Mesenchymal stem cell (in vitro differentiated cells and primary cell): ENCODE data around the gene VTI1A.
A peak's percentile ranks its signal among the peaks of the same experiment; 100 is the strongest.

Experiments
- DNase-seq: peaks from one replicate; pipeline ENCODE4 v3.0.0-alpha.2; 2013
- H2AFZ ChIP-seq: one replicate; pipeline ENCODE4 v1.6.1; 2013; ENCODE audit warnings: low read depth, mild to moderate bottlenecking, control low read depth, inconsistent platforms, low read length, moderate library complexity
- H2AK5ac ChIP-seq: 2 replicates; pipeline ENCODE4 v1.6.1; 2013; ENCODE audit warnings: low read length, moderate library complexity, mild to moderate bottlenecking, inconsistent platforms; ENCODE audit not compliant: severe bottlenecking
- H2BK120ac ChIP-seq: one replicate; pipeline ENCODE4 v1.6.1; 2013; ENCODE audit warnings: low read depth, mild to moderate bottlenecking, inconsistent platforms, low read length, moderate library complexity
- H2BK12ac ChIP-seq, 2 experiments: one replicate each; pipeline ENCODE4 v1.6.1; 2013; ENCODE audit warnings: inconsistent platforms in 2 of 2, low read length in 2 of 2, mild to moderate bottlenecking in 2 of 2, moderate library complexity in 2 of 2, control low read depth in 1 of 2
- H2BK15ac ChIP-seq: one replicate; pipeline ENCODE4 v1.6.1; 2013; ENCODE audit warnings: mild to moderate bottlenecking, low read depth, inconsistent platforms; ENCODE audit not compliant: poor library complexity, severe bottlenecking
- H2BK5ac ChIP-seq: 2 replicates; pipeline ENCODE4 v1.6.1; 2013; ENCODE audit warnings: low read depth, mild to moderate bottlenecking, low read length, control low read depth, inconsistent platforms; ENCODE audit not compliant: poor library complexity, severe bottlenecking
- H3K14ac ChIP-seq, 2 experiments: one replicate each; pipeline ENCODE4 v1.6.1; 2013; ENCODE audit warnings: inconsistent platforms in 2 of 2, low read length in 2 of 2, control low read depth in 1 of 2, mild to moderate bottlenecking in 1 of 2, moderate library complexity in 1 of 2
- H3K18ac ChIP-seq, 2 experiments: one replicate each; pipeline ENCODE4 v1.6.1; 2013; ENCODE audit warnings: inconsistent platforms in 2 of 2, low read length in 2 of 2, control low read depth in 1 of 2, low read depth in 1 of 2, mild to moderate bottlenecking in 1 of 2
- H3K23ac ChIP-seq, 2 experiments: one replicate each; pipeline ENCODE4 v1.6.1; 2013; ENCODE audit warnings: inconsistent platforms in 2 of 2, low read length in 2 of 2, mild to moderate bottlenecking in 2 of 2, moderate library complexity in 2 of 2, control low read depth in 1 of 2
- H3K27ac ChIP-seq: 2 replicates; pipeline ENCODE4 v1.5.1; 2013; ENCODE audit warnings: mild to moderate bottlenecking, moderate library complexity, low read length, control low read depth, inconsistent platforms; ENCODE audit not compliant: poor library complexity, severe bottlenecking
- H3K27me3 ChIP-seq, 2 experiments: 2 replicates each; pipeline versions ENCODE4 v1.6.1 to v1.7.0; 2013; ENCODE audit warnings: low read length in 2 of 2, mild to moderate bottlenecking in 2 of 2, moderate library complexity in 2 of 2, control low read depth in 1 of 2, inconsistent platforms in 1 of 2; ENCODE audit not compliant: control insufficient read depth in 1 of 2, insufficient read depth in 1 of 2
- H3K36me3 ChIP-seq, 2 experiments: 2 replicates each; pipeline versions ENCODE4 v1.6.1 to v1.7.0; 2013; ENCODE audit warnings: low read length in 2 of 2, control low read depth in 1 of 2, inconsistent platforms in 1 of 2, low read depth in 1 of 2, mild to moderate bottlenecking in 1 of 2; ENCODE audit not compliant: insufficient read depth in 2 of 2, control insufficient read depth in 1 of 2
- H3K4ac ChIP-seq, 2 experiments: one replicate each; pipeline ENCODE4 v1.6.1; 2013; ENCODE audit warnings: inconsistent platforms in 2 of 2, low read length in 2 of 2, mild to moderate bottlenecking in 2 of 2, moderate library complexity in 2 of 2, control low read depth in 1 of 2, low read depth in 1 of 2
- H3K4me1 ChIP-seq: 2 replicates; pipeline ENCODE4 v1.6.1; 2013; ENCODE audit warnings: low read depth, low read length, control low read depth; ENCODE audit not compliant: control insufficient read depth, insufficient read depth
- H3K4me2 ChIP-seq: 2 replicates; pipeline ENCODE4 v1.6.1; 2013; ENCODE audit warnings: low read length, mild to moderate bottlenecking, inconsistent platforms; ENCODE audit not compliant: poor library complexity, severe bottlenecking
- H3K4me3 ChIP-seq, 2 experiments: 2 replicates each; pipeline versions ENCODE4 v1.5.1 to v1.7.0; 2013; ENCODE audit warnings: low read length in 2 of 2, mild to moderate bottlenecking in 2 of 2, control low read depth in 1 of 2, low read depth in 1 of 2; ENCODE audit not compliant: insufficient read depth in 1 of 2
- H3K79me1 ChIP-seq: replicated peaks from 2 replicates; pipeline ENCODE4 v1.6.1; 2013; ENCODE audit warnings: mild to moderate bottlenecking, control low read depth, low read length, inconsistent platforms; ENCODE audit not compliant: poor library complexity, severe bottlenecking
- H3K9ac ChIP-seq: 2 replicates; pipeline ENCODE4 v1.7.0; 2013; ENCODE audit warnings: mild to moderate bottlenecking, low read length, moderate library complexity
- H3K9me3 ChIP-seq: 2 replicates; pipeline ENCODE4 v1.7.0; 2013; ENCODE audit warnings: mild to moderate bottlenecking, low read length; ENCODE audit not compliant: control insufficient read depth
- H4K8ac ChIP-seq: one replicate; pipeline ENCODE4 v1.6.1; 2013; ENCODE audit warnings: inconsistent platforms, mild to moderate bottlenecking, low read length, moderate library complexity
- H4K91ac ChIP-seq: one replicate; pipeline ENCODE4 v1.6.1; 2013; ENCODE audit warnings: mild to moderate bottlenecking, low read length, inconsistent platforms
- WGBS: methylation state at CpG from one replicate; pipeline ENCODE4 v1.1.7; 2013; ENCODE audit warnings: mixed read lengths; 5-methylcytosine and 5-hydroxymethylcytosine counted together

Gene VTI1A

GRCh38 chr10:112771733-112772132, 324.7 kb downstream of the VTI1A start:
- no peak overlapping the region for H2BK15ac ChIP-seq
- 100% methylated on average over 1 of the region's 3 CpGs for WGBS
- H2AFZ ChIP-seq, result no peak overlapping the region

GRCh38 chr10:112773783-112774182, 326.8 kb downstream of the VTI1A start:
- Histone ChIP-seq H3K14ac (no peak overlapping the region), H3K36me3 (peaks cover 0 to 4% of the 10 kb centered on the region in 2 experiments)
- WGBS, result 91% methylated on average over 3 of the region's 3 CpGs

More at GRCh38 chr10:112771733-112772132, 324.7 kb downstream of the VTI1A start:
- Histone ChIP-seq H3K27me3 (no peaks in the 10 kb centered on the region), H3K4me3 (no peak overlapping the region), H3K79me1 (peaks cover 8% of the 10 kb centered on the region), H3K27ac (no peak overlapping the region), H2AK5ac (no peak overlapping the region), H3K14ac (no peak overlapping the region), H3K4ac (no peak overlapping the region), H3K36me3 (peaks cover 0 to 4% of the 10 kb centered on the region in 2 experiments), H3K4me1 (peaks cover 10% of the 10 kb centered on the region), H4K91ac (no peak overlapping the region), H2BK12ac (no peak overlapping the region), H3K4me2 (no peak overlapping the region), H3K9ac (no peak overlapping the region), H3K23ac (no peak overlapping the region), H4K8ac (no peak overlapping the region), H2BK5ac (no peak overlapping the region), H3K9me3 (no peaks in the 10 kb centered on the region), H3K18ac (no peak overlapping the region), H2BK120ac (no peak overlapping the region)
- DNase-seq, result no peak

GRCh38 chr10:112774210-112774609, 327.2 kb downstream of the VTI1A start:
- H3K4ac ChIP-seq, result no peak overlapping the region
- H3K4me1 ChIP-seq, result peaks cover 10% of the 10 kb centered on the region
- H3K9me3 ChIP-seq, result no peaks in the 10 kb centered on the region
- no peak overlapping the region for H3K9ac ChIP-seq
- no peak overlapping the region for H3K4me2 ChIP-seq
- no peak overlapping the region for H3K4me3 ChIP-seq
- no peak overlapping the region for H3K18ac ChIP-seq
- no peak overlapping the region for H2AFZ ChIP-seq
- H3K27me3 ChIP-seq, result no peaks in the 10 kb centered on the region
- no peak overlapping the region for H4K91ac ChIP-seq
- no CpG with 5 or more reads among the region's 1 CpG for WGBS
- no peak overlapping the region for H2BK12ac ChIP-seq
- H4K8ac ChIP-seq, result no peak overlapping the region
- H3K79me1 ChIP-seq, result peaks cover 9% of the 10 kb centered on the region
- no peak for DNase-seq
- H3K27ac ChIP-seq, result no peak overlapping the region
- no peak overlapping the region for H2BK5ac ChIP-seq
- H2AK5ac ChIP-seq, result no peak overlapping the region
- peaks cover 0 to 4% of the 10 kb centered on the region in 2 experiments for H3K36me3 ChIP-seq
- H2BK15ac ChIP-seq, result no peak overlapping the region
- no peak overlapping the region for H3K14ac ChIP-seq
- no peak overlapping the region for H2BK120ac ChIP-seq
- no peak overlapping the region for H3K23ac ChIP-seq

More at GRCh38 chr10:112773783-112774182, 326.8 kb downstream of the VTI1A start:
- H2BK120ac ChIP-seq, result no peak overlapping the region
- H3K79me1 ChIP-seq, result peaks cover 9% of the 10 kb centered on the region
- H3K27ac ChIP-seq, result no peak overlapping the region
- H2AK5ac ChIP-seq, result peak overlapping the region; percentile 62
- no peak overlapping the region for H3K9ac ChIP-seq
- no peak overlapping the region for H2AFZ ChIP-seq
- no peak for DNase-seq
- no peak overlapping the region for H4K8ac ChIP-seq
- H3K4me2 ChIP-seq, result no peak overlapping the region
- no peaks in the 10 kb centered on the region for H3K9me3 ChIP-seq
- H4K91ac ChIP-seq, result no peak overlapping the region
- no peak overlapping the region for H3K23ac ChIP-seq
- H3K18ac ChIP-seq, result no peak overlapping the region
- no peak overlapping the region for H2BK15ac ChIP-seq
- peaks cover 10% of the 10 kb centered on the region for H3K4me1 ChIP-seq
- H3K4ac ChIP-seq, result no peak overlapping the region
- H2BK5ac ChIP-seq, result no peak overlapping the region
- no peak overlapping the region for H3K4me3 ChIP-seq
- no peak overlapping the region for H2BK12ac ChIP-seq
- H3K27me3 ChIP-seq, result no peaks in the 10 kb centered on the region

GRCh38 chr10:112774798-112775197, 327.8 kb downstream of the VTI1A start:
- Histone ChIP-seq H2BK15ac (no peak overlapping the region), H2BK5ac (no peak overlapping the region)
- WGBS, result 95% methylated on average over 8 of the region's 10 CpGs

More at GRCh38 chr10:112774798-112775197, 327.8 kb downstream of the VTI1A start:
- Histone ChIP-seq H3K9me3 (no peaks in the 10 kb centered on the region), H4K91ac (no peak overlapping the region), H3K79me1 (peaks cover 9% of the 10 kb centered on the region), H3K27ac (peak overlapping the region; percentile 50), H2BK12ac (no peak overlapping the region), H2AFZ (no peak overlapping the region), H2BK120ac (no peak overlapping the region), H2AK5ac (peak overlapping the region; percentile 87), H4K8ac (no peak overlapping the region), H3K18ac (peak overlapping the region in 1 of 2 experiments; percentile 64), H3K4me2 (no peak overlapping the region), H3K27me3 (no peaks in the 10 kb centered on the region), H3K4me3 (no peak overlapping the region), H3K4me1 (peaks cover 10% of the 10 kb centered on the region), H3K36me3 (peaks cover 0 to 4% of the 10 kb centered on the region in 2 experiments), H3K4ac (no peak overlapping the region), H3K23ac (no peak overlapping the region), H3K9ac (no peak overlapping the region), H3K14ac (peak overlapping the region in 1 of 2 experiments; percentile 6)
- no peak for DNase-seq
